Measurements from ENCODE around the gene RHBDL3.

Gene RHBDL3

DNA sequence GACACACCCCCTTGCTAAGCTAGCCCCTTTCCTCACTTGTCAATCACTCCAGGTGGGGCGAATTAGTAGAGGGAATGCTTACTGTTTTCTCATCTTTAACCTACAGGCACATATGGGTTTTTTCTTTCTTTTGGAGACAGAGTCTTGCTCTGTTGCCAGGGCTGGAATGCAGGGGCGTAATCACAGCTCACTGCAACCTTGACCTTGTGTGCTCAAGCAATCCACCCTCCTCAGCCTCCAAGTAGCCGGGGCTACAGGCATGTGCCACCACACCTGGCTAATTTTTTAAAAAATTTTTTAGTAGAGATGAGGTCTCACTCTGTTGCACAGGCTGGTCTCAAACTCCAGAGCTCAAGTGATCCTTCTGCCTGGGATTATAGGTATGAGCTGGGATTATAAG, 38.7 kb upstream of the RHBDL3 start:
- H3K79me2 ChIP-seq (ENCODE audit: insufficient read depth, low read length): no peaks in the 10 kb centered on the region
- no peaks in the 10 kb centered on the region for H3K9me2 ChIP-seq (replicated peaks; ENCODE audit: insufficient read depth, low read length)
- peaks cover 3% of the 10 kb centered on the region; the same call in 1 of the 2 replicates for H3F3A ChIP-seq (ENCODE audit: insufficient read depth)
- no peak overlapping the region for H3K4me2 ChIP-seq (ENCODE audit: low read depth, low read length, poor library complexity, severe bottlenecking)
- TF ChIP-seq EZH2phosphoT487 (conservative IDR thresholded peaks at IDR 0.05; ENCODE audit: low read length): no peak
- TF ChIP-seq CTCF (IDR thresholded peaks at IDR 0.05; ENCODE audit: insufficient read depth, low read length, poor library complexity, severe bottlenecking): no peak
- no peak overlapping the region for H3K9ac ChIP-seq (ENCODE audit: low read length)
- no peak overlapping the region for H3K27ac ChIP-seq (ENCODE audit: low read depth, low read length)
- no peaks in the 10 kb centered on the region for H3K9me3 ChIP-seq (ENCODE audit: insufficient read depth, low read length)
- H3K27me3 ChIP-seq (ENCODE audit: low read length): no peaks in the 10 kb centered on the region
- peaks cover 8% of the 10 kb centered on the region; the same call in 1 of the 2 replicates for H3K36me3 ChIP-seq (ENCODE audit: low read length)
- H4K20me1 ChIP-seq (ENCODE audit: low read depth, low read length): no peaks in the 10 kb centered on the region
- H3K4me3 ChIP-seq (ENCODE audit: insufficient read depth, low read length, poor library complexity, severe bottlenecking): no peak overlapping the region
- H2AFZ ChIP-seq (ENCODE audit: low read depth, low read length, severe bottlenecking): no peak overlapping the region

- H2AFZ ChIP-seq (ENCODE audit: low read depth, low read length, severe bottlenecking): no peak overlapping the region
- H3F3A ChIP-seq (ENCODE audit: insufficient read depth): no peaks in the 10 kb centered on the region
- H3K9me3 ChIP-seq (ENCODE audit: insufficient read depth, low read length): no peaks in the 10 kb centered on the region
- peaks cover 8% of the 10 kb centered on the region; the same call in 1 of the 2 replicates for H3K36me3 ChIP-seq (ENCODE audit: low read length)
- TF ChIP-seq CTCF (IDR thresholded peaks at IDR 0.05; ENCODE audit: insufficient read depth, low read length, poor library complexity, severe bottlenecking) (no peak), EZH2phosphoT487 (conservative IDR thresholded peaks at IDR 0.05; ENCODE audit: low read length) (no peak)
- no peaks in the 10 kb centered on the region for H3K27me3 ChIP-seq (ENCODE audit: low read length)
- H3K4me2 ChIP-seq (ENCODE audit: low read depth, low read length, poor library complexity, severe bottlenecking): no peak overlapping the region
- H3K27ac ChIP-seq (ENCODE audit: low read depth, low read length): no peak overlapping the region
- no peaks in the 10 kb centered on the region for H4K20me1 ChIP-seq (ENCODE audit: low read depth, low read length)
- H3K4me3 ChIP-seq (ENCODE audit: insufficient read depth, low read length, poor library complexity, severe bottlenecking): no peak overlapping the region
- H3K9ac ChIP-seq (ENCODE audit: low read length): no peak overlapping the region
- no peaks in the 10 kb centered on the region for H3K79me2 ChIP-seq (ENCODE audit: insufficient read depth, low read length)
- H3K9me2 ChIP-seq (replicated peaks; ENCODE audit: insufficient read depth, low read length): no peaks in the 10 kb centered on the region
These were observed 37.7 kb upstream of the RHBDL3 start for GRCh38 chr17:32227910-32228309.

DNA sequence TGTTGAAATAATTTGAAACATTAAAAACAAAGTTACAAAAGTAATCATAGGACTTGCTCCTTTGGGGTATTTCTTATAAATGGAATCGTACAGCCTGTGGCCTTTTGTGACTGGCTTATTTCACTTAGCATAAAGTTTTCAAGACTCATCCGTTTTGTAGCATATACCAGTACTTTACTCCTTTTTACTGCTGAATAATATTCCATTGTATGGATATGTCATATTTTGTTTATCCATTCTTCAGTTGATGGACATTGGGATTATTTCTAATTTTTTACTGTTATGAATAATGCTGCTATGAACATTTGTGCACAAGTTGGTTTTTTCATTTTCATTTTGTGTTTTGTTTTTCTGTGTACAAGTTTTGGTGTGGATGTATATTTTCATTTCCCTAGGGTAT, 30.0 kb upstream of the RHBDL3 start:
- H3K9ac ChIP-seq (ENCODE audit: low read length): no peak overlapping the region
- TF ChIP-seq EZH2phosphoT487 (conservative IDR thresholded peaks at IDR 0.05; ENCODE audit: low read length) (no peak), CTCF (IDR thresholded peaks at IDR 0.05; ENCODE audit: insufficient read depth, low read length, poor library complexity, severe bottlenecking) (no peak)
- no peaks in the 10 kb centered on the region for H3K36me3 ChIP-seq (ENCODE audit: low read length)
- H2AFZ ChIP-seq (ENCODE audit: low read depth, low read length, severe bottlenecking): no peak overlapping the region
- no peaks in the 10 kb centered on the region for H3K79me2 ChIP-seq (ENCODE audit: insufficient read depth, low read length)
- H3K27ac ChIP-seq (ENCODE audit: low read depth, low read length): no peak overlapping the region
- H3K9me3 ChIP-seq (ENCODE audit: insufficient read depth, low read length): no peaks in the 10 kb centered on the region
- no peaks in the 10 kb centered on the region for H3K27me3 ChIP-seq (ENCODE audit: low read length)
- H3K9me2 ChIP-seq (replicated peaks; ENCODE audit: insufficient read depth, low read length): no peaks in the 10 kb centered on the region
- no peak overlapping the region for H3K4me3 ChIP-seq (ENCODE audit: insufficient read depth, low read length, poor library complexity, severe bottlenecking)
- no peaks in the 10 kb centered on the region for H4K20me1 ChIP-seq (ENCODE audit: low read depth, low read length)
- no peaks in the 10 kb centered on the region for H3F3A ChIP-seq (ENCODE audit: insufficient read depth)
- H3K4me2 ChIP-seq (ENCODE audit: low read depth, low read length, poor library complexity, severe bottlenecking): no peak overlapping the region

Measured in SU-DHL-6 (cell line).